ENCODE results near the gene AARSD1.

AARSD1 gene

DNA sequence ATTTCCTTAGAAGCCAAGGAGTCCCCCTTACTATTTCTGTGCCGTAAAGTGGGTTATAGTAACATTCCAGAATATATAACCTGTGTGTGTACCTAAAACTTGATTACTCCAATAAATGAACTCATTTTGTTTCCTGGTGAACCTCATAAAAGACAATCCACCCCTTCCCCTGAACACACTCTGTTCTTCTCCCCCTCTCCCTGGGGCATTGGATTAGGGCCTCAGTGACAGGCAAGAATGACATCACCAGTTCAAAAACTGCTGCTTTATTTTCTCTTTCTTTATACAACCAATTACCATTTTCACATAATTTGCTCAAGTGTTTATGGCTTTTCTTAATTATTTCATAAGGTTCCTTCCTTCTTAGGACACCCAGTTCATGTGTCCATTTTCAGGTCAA is 17.4 kb downstream of the AARSD1 start:
- Histone ChIP-seq H3K4me1 (no peaks in the 10 kb centered on the region), H3K9ac (no peak overlapping the region), H3K9me3 (ENCODE audit: control insufficient read depth, low read length) (no peaks in the 10 kb centered on the region), H3K4me2 (ENCODE audit: low read length) (no peak overlapping the region), H3K79me2 (no peaks in the 10 kb centered on the region), H3K27me3 (ENCODE audit: control insufficient read depth, insufficient read depth, low read length) (no peaks in the 10 kb centered on the region), H3K27ac (no peak overlapping the region), H3K36me3 (ENCODE audit: control insufficient read depth, insufficient read depth, low read length) (no peaks in the 10 kb centered on the region), H3K4me3 (ENCODE audit: low read depth, low read length) (no peak overlapping the region), H2AFZ (no peak overlapping the region)
- TF ChIP-seq, protein P1, sequence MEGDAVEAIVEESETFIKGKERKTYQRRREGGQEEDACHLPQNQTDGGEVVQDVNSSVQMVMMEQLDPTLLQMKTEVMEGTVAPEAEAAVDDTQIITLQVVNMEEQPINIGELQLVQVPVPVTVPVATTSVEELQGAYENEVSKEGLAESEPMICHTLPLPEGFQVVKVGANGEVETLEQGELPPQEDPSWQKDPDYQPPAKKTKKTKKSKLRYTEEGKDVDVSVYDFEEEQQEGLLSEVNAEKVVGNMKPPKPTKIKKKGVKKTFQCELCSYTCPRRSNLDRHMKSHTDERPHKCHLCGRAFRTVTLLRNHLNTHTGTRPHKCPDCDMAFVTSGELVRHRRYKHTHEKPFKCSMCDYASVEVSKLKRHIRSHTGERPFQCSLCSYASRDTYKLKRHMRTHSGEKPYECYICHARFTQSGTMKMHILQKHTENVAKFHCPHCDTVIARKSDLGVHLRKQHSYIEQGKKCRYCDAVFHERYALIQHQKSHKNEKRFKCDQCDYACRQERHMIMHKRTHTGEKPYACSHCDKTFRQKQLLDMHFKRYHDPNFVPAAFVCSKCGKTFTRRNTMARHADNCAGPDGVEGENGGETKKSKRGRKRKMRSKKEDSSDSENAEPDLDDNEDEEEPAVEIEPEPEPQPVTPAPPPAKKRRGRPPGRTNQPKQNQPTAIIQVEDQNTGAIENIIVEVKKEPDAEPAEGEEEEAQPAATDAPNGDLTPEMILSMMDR (IDR thresholded peaks at IDR 0.05): no peak

DNA sequence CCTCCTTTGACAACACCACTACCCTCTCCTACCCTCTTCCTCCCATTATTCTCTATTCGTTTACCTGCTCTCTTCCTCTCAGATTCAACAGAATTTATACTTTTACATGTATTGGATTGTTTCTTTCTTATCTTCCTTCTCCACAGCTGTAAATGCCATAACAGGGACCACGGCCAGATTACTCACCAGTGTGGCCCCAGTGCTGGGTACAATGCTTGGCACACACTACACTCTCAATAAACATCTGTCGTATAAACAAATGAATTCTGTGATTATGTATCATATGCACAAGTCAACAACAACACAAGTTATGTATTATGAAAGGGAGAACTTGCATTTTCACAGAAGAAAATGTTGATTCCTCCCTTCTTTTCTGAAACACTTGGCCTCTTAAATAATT is 20.0 kb downstream of the AARSD1 start:
- H3K27ac ChIP-seq: no peak overlapping the region
- H3K9ac ChIP-seq: no peak overlapping the region
- no peaks in the 10 kb centered on the region for H3K36me3 ChIP-seq (ENCODE audit: control insufficient read depth, insufficient read depth, low read length)
- H3K27me3 ChIP-seq (ENCODE audit: control insufficient read depth, insufficient read depth, low read length): no peaks in the 10 kb centered on the region
- TF ChIP-seq, protein P1 (IDR thresholded peaks at IDR 0.05): no peak
- no peak overlapping the region for H3K4me3 ChIP-seq (ENCODE audit: low read depth, low read length)
- H3K4me2 ChIP-seq (ENCODE audit: low read length): no peak overlapping the region
- no peaks in the 10 kb centered on the region for H3K79me2 ChIP-seq
- no peaks in the 10 kb centered on the region for H3K9me3 ChIP-seq (ENCODE audit: control insufficient read depth, low read length)
- H2AFZ ChIP-seq: no peak overlapping the region
- no peaks in the 10 kb centered on the region for H3K4me1 ChIP-seq

DNA sequence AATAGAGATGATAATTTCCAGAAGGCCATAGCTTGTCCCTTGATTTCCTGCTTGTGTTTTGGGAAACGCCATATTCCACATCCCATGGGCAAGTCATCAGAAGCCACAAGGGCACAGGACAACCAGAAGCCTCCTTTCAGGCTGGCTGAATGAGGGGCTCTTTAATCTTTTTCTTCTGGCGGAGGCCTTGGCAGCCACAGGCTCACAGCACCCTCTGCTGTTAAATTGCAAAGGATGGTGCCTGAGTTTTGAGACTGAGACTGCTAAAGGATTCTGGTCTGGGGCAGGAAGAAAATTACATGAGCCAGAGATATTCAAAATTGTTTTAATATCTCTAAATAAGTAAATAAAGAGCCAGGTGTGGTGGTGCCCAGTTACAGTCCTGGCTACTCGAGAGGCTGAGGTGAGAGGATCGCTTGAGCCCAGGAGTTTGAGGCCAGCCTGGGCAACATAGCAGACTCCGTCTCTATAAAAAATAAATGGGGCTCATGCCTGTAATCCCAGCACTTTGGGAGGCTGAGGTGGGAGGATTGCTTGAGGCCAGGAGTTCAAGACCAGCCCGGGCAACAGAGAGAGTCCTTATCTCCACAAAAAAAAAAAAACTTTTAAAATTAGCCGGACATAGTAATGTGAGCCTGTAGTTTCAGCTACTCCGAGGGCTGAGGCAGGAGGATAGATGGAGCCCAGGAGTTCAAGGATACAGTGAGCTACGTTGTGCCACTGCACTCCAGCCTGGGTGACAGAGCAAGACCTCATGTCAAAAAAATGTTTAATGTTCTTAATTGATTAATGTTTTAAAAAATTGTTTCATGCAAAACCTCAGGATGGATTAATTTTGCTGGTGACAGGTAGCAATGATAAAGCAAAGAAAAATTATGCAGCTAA is 26.3 kb downstream of the AARSD1 start:
- Histone ChIP-seq H3K79me2 (no peaks in the 10 kb centered on the region), H3K27me3 (ENCODE audit: control insufficient read depth, insufficient read depth, low read length) (no peaks in the 10 kb centered on the region), H3K4me3 (ENCODE audit: low read depth, low read length) (no peak overlapping the region), H3K27ac (no peak overlapping the region), H3K36me3 (ENCODE audit: control insufficient read depth, insufficient read depth, low read length) (no peaks in the 10 kb centered on the region), H3K9me3 (ENCODE audit: control insufficient read depth, low read length) (no peaks in the 10 kb centered on the region), H3K4me2 (ENCODE audit: low read length) (no peak overlapping the region), H3K9ac (no peak overlapping the region), H2AFZ (peak overlapping the region; percentile 16), H3K4me1 (no peaks in the 10 kb centered on the region)
- TF ChIP-seq, protein P1 (IDR thresholded peaks at IDR 0.05): peak; percentile 59

DNA sequence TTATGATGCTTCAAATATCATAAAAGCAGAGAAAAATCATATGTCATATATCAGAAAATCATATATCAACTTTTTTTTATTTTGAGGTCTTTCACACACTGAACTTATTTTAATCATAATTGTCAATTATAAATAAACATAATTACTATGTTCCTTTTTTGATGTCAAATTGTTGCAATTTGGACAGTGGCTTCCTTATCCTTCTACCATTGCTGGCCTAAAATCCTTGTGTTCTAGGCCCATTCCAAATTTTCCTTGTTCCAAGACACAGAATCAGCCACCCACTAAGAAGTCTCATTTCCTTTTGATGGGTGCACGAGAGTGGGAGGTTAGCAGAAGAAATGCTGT is 34.8 kb downstream of the AARSD1 start:
- Histone ChIP-seq H3K36me3 (ENCODE audit: control insufficient read depth, insufficient read depth, low read length) (no peaks in the 10 kb centered on the region), H3K79me2 (no peaks in the 10 kb centered on the region), H3K4me3 (ENCODE audit: low read depth, low read length) (no peak overlapping the region), H3K27ac (no peak overlapping the region), H3K9me3 (ENCODE audit: control insufficient read depth, low read length) (no peaks in the 10 kb centered on the region), H3K9ac (no peak overlapping the region), H3K27me3 (ENCODE audit: control insufficient read depth, insufficient read depth, low read length) (no peaks in the 10 kb centered on the region), H2AFZ (no peak overlapping the region), H3K4me1 (peaks cover 4% of the 10 kb centered on the region), H3K4me2 (ENCODE audit: low read length) (no peak overlapping the region)
- TF ChIP-seq, protein P1 (IDR thresholded peaks at IDR 0.05): no peak
